Parathyroid adenoma (tissue), 2 donors: Measurements from ENCODE around the gene GPC1.

ENCODE experiments used
- H2AFZ ChIP-seq: fragments of 300-600 bp; sonication (generic); one replicate; pipeline ENCODE4 v1.7.0; 2017; ENCODE audit warnings: antibody characterized with exemption, mild to moderate bottlenecking
- H3K27ac ChIP-seq: fragments of 300-600 bp; sonication (generic); one replicate; pipeline ENCODE4 v1.7.0; 2017
- H3K27me3 ChIP-seq: fragments of 300-600 bp; sonication (generic); one replicate; pipeline ENCODE4 v1.7.0; 2017; ENCODE audit warnings: low read length; ENCODE audit not compliant: control insufficient read depth, insufficient read depth
- H3K36me3 ChIP-seq: fragments of 300-600 bp; sonication (generic); one replicate; pipeline ENCODE4 v1.7.0; 2017; ENCODE audit warnings: low read length; ENCODE audit not compliant: control insufficient read depth, insufficient read depth
- H3K4me1 ChIP-seq: fragments of 300-600 bp; sonication (generic); one replicate; pipeline ENCODE4 v1.7.0; 2017; ENCODE audit warnings: control low read depth
- H3K4me2 ChIP-seq: fragments of 300-600 bp; sonication (generic); one replicate; pipeline ENCODE4 v1.7.0; 2017; ENCODE audit warnings: low read length
- H3K4me3 ChIP-seq: fragments of 300-600 bp; sonication (generic); one replicate; pipeline ENCODE4 v1.7.0; 2017; ENCODE audit warnings: low read depth, low read length
- H3K79me2 ChIP-seq: fragments of 300-600 bp; sonication (generic); one replicate; pipeline ENCODE4 v1.7.0; 2017; ENCODE audit warnings: control low read depth
- H3K9ac ChIP-seq: fragments of 300-600 bp; sonication (generic); one replicate; pipeline ENCODE4 v1.7.0; 2017; ENCODE audit warnings: mild to moderate bottlenecking
- H3K9me3 ChIP-seq: fragments of 300-600 bp; sonication (generic); one replicate; pipeline ENCODE4 v1.7.0; 2017; ENCODE audit warnings: low read length; ENCODE audit not compliant: control insufficient read depth
- CTCF ChIP-seq: fragments of 300-600 bp; sonication (generic); IDR thresholded peaks from one replicate; pipeline ENCODE4 v1.7.0; 2017; ENCODE audit warnings: antibody characterized with exemption, mild to moderate bottlenecking
- donor health status: primary hyperparathyroidism.

The GPC1 gene

GRCh38 chr2:240508832-240509545 is 73.5 kb downstream of the GPC1 start:
- H2AFZ ChIP-seq: no peak overlapping the region
- no peaks in the 10 kb centered on the region for H3K9me3 ChIP-seq
- no peaks in the 10 kb centered on the region for H3K27me3 ChIP-seq
- H3K4me2 ChIP-seq: no peak overlapping the region
- no peak overlapping the region for H3K9ac ChIP-seq
- H3K4me1 ChIP-seq: peaks cover 2% of the 10 kb centered on the region
- H3K79me2 ChIP-seq: no peaks in the 10 kb centered on the region
- no peak overlapping the region for H3K4me3 ChIP-seq
- no peaks in the 10 kb centered on the region for H3K36me3 ChIP-seq
- no peak overlapping the region for H3K27ac ChIP-seq
- no peak for TF ChIP-seq CTCF

GRCh38 chr2:240509667-240510512 is 74.4 kb downstream of the GPC1 start:
- Histone ChIP-seq H3K79me2 (no peaks in the 10 kb centered on the region), H3K36me3 (no peaks in the 10 kb centered on the region), H3K9me3 (no peaks in the 10 kb centered on the region), H3K27me3 (no peaks in the 10 kb centered on the region), H3K4me2 (no peak overlapping the region), H3K27ac (no peak overlapping the region), H3K4me3 (no peak overlapping the region), H2AFZ (no peak overlapping the region), H3K9ac (no peak overlapping the region), H3K4me1 (peaks cover 3% of the 10 kb centered on the region)
- no peak for TF ChIP-seq CTCF

- no peak for TF ChIP-seq CTCF
- peaks cover 3% of the 10 kb centered on the region for H3K4me1 ChIP-seq
- H3K4me2 ChIP-seq: no peak overlapping the region
- H3K79me2 ChIP-seq: no peaks in the 10 kb centered on the region
- no peak overlapping the region for H3K9ac ChIP-seq
- no peak overlapping the region for H2AFZ ChIP-seq
- no peaks in the 10 kb centered on the region for H3K27me3 ChIP-seq
- H3K9me3 ChIP-seq: no peaks in the 10 kb centered on the region
- H3K27ac ChIP-seq: no peak overlapping the region
- H3K4me3 ChIP-seq: no peak overlapping the region
- no peaks in the 10 kb centered on the region for H3K36me3 ChIP-seq
Measured at GRCh38 chr2:240510513-240511210, 75.2 kb downstream of the GPC1 start.

- Histone ChIP-seq H3K9me3 (no peaks in the 10 kb centered on the region), H3K27ac (no peak overlapping the region), H3K4me2 (no peak overlapping the region), H3K4me3 (no peak overlapping the region), H2AFZ (no peak overlapping the region), H3K9ac (no peak overlapping the region), H3K27me3 (no peaks in the 10 kb centered on the region), H3K36me3 (no peaks in the 10 kb centered on the region), H3K79me2 (no peaks in the 10 kb centered on the region), H3K4me1 (peaks cover 3% of the 10 kb centered on the region)
- no peak for TF ChIP-seq CTCF
Measured at GRCh38 chr2:240511351-240512108, 76.1 kb downstream of the GPC1 start.
